AG04450 (cell line): ENCODE data around the gene C19orf67. TPM values are rescaled to one million over a fixed set of nuclear protein-coding genes. Genes with fewer than 3 reads are reported as not detected.
A peak's percentile ranks its signal among the peaks of the same experiment; 100 is the strongest.

Experiments used
- CTCF ChIA-PET: fragments of 300-600, 350-600 bp; formaldehyde crosslinking; extraction: SDS; loops from one replicate; lab custom pipeline; 2022; ENCODE audit warnings: antibody characterized with exemption, inconsistent platforms; lab: Charles Lee
- POLR2A ChIA-PET: fragments of 350-600 bp; formaldehyde crosslinking; extraction: SDS; loops from one replicate; lab custom pipeline; 2021; ENCODE audit warnings: antibody characterized with exemption, inconsistent platforms; lab: Yijun Ruan, JAX
- DNase-seq: peaks from one replicate; pipeline ENCODE4 v3.0.0-alpha.2; 2011; ENCODE audit warnings: low read depth, low spot score
- H3K27ac ChIP-seq: one replicate; pipeline ENCODE4 v1.5.1; 2012; ENCODE audit warnings: low read depth, low read length, control low read depth
- H3K27me3 ChIP-seq: one replicate; pipeline ENCODE4 v1.6.0; 2012; ENCODE audit warnings: low read length; ENCODE audit not compliant: control insufficient read depth, insufficient read depth
- H3K4me3 ChIP-seq: 2 replicates; pipeline ENCODE4 v1.5.1; 2011; ENCODE audit warnings: mild to moderate bottlenecking, low read depth, low read length, control low read depth
- H3K9me3 ChIP-seq: 2 replicates; pipeline ENCODE4 v1.5.1; 2012; ENCODE audit warnings: low read length; ENCODE audit not compliant: control insufficient read depth, insufficient read depth
- CTCF ChIP-seq: IDR thresholded peaks from 2 replicates; pipeline ENCODE4 v1.5.1; 2011; ENCODE audit warnings: low read depth, low read length, control low read depth, inconsistent platforms
- polyA plus RNA-seq: library from polyadenylated mRNA; depleted of rRNA; stranded (reverse); fragments of >200 nt; gene quantifications from 2 replicates; pipeline ENCODE4 v1.2.3, GENCODE V29; 2011

Gene C19orf67
- polyA plus RNA-seq, 1 experiment = not detected

- Histone ChIP-seq H3K4me3 (no peak overlapping the region), H3K9me3 (peaks cover 12% of the 10 kb centered on the region; the same call in 1 of the 2 replicates), H3K27me3 (no peaks in the 10 kb centered on the region), H3K27ac (no peak overlapping the region)
- no peak for DNase-seq
- CTCF ChIA-PET = no interaction called here
- no peak for TF ChIP-seq CTCF
- POLR2A ChIA-PET = no interaction called here
Observed at GRCh38 chr19:14094854-14095253, 9.3 kb upstream of the C19orf67 start.

- Histone ChIP-seq H3K27ac (no peak overlapping the region), H3K9me3 (peaks cover 12% of the 10 kb centered on the region; the same call in 1 of the 2 replicates), H3K27me3 (no peaks in the 10 kb centered on the region), H3K4me3 (no peak overlapping the region)
- ChIA-PET POLR2A (no interaction called here), CTCF (interaction anchor here (1.0 kb wide), 1 partner anchor 213 kb away, joined by 4 read pairs; no protein-coding TSS in a partner anchor)
- DNase-seq = no peak
- TF ChIP-seq CTCF = no peak
Observed at GRCh38 chr19:14093117-14093823, 7.7 kb upstream of the C19orf67 start.

- H3K4me3 ChIP-seq = peak overlapping the region; percentile 77
- ChIA-PET CTCF (interaction anchor here (1.0 kb wide), 1 partner anchor 45 kb away, joined by 5 read pairs; the partner anchor contains the start of gene ASF1B), POLR2A (interaction anchor here (1.0 kb wide), 1 partner anchor 27 kb away, joined by 3 read pairs; no protein-coding TSS in a partner anchor)
- no peak for DNase-seq
- TF ChIP-seq CTCF = no peak; the same call in 1 of the 2 replicates
- H3K9me3 ChIP-seq = peaks cover 12% of the 10 kb centered on the region; the same call in 1 of the 2 replicates
- H3K27me3 ChIP-seq = no peaks in the 10 kb centered on the region
- H3K27ac ChIP-seq = no peak overlapping the region
Observed at GRCh38 chr19:14091813-14092462, 6.4 kb upstream of the C19orf67 start.

- DNase-seq = no peak
- ChIA-PET POLR2A (interaction anchor here (1.0 kb wide), 1 partner anchor 27 kb away, joined by 3 read pairs; no protein-coding TSS in a partner anchor), CTCF (interaction anchor here (0.6 to 1.0 kb wide), 2 partner anchors 41 to 45 kb away, joined by 3 to 5 read pairs; partner anchors contain the start of gene ASF1B)
- Histone ChIP-seq H3K9me3 (peaks cover 12% of the 10 kb centered on the region; the same call in 1 of the 2 replicates), H3K27ac (peak overlapping the region; percentile 47), H3K27me3 (no peaks in the 10 kb centered on the region), H3K4me3 (peak overlapping the region; percentile 77)
- TF ChIP-seq CTCF = peak; percentile 37
Observed at GRCh38 chr19:14091081-14091812, 5.7 kb upstream of the C19orf67 start.
